GM13977 (cell line): ENCODE results near the gene ABI3BP.

Source experiments
- DNase-seq: peaks from one replicate; pipeline ENCODE4 v3.0.0; 2012; ENCODE audit warnings: low spot score
- in situ Hi-C: fragments of 300-500 bp; cut with MboI; formaldehyde crosslinking; loops from one replicate; pipeline ENCODE4 v1.12.0; 2022; ENCODE audit warnings: low sequenced_read_pairs, low pct_unique_long_range_greater_than_20kb, mixed read lengths, inconsistent platforms; ENCODE audit not compliant: unreplicated experiment
- TF ChIP-seq, protein P1 (sequence below): IDR thresholded peaks from 2 replicates; pipeline ENCODE4 v1.5.1; 2012; ENCODE audit warnings: mild to moderate bottlenecking, control low read depth; ENCODE audit not compliant: insufficient read depth; ENCODE audit errors: extremely low read depth, missing control alignments

ABI3BP gene

DNA sequence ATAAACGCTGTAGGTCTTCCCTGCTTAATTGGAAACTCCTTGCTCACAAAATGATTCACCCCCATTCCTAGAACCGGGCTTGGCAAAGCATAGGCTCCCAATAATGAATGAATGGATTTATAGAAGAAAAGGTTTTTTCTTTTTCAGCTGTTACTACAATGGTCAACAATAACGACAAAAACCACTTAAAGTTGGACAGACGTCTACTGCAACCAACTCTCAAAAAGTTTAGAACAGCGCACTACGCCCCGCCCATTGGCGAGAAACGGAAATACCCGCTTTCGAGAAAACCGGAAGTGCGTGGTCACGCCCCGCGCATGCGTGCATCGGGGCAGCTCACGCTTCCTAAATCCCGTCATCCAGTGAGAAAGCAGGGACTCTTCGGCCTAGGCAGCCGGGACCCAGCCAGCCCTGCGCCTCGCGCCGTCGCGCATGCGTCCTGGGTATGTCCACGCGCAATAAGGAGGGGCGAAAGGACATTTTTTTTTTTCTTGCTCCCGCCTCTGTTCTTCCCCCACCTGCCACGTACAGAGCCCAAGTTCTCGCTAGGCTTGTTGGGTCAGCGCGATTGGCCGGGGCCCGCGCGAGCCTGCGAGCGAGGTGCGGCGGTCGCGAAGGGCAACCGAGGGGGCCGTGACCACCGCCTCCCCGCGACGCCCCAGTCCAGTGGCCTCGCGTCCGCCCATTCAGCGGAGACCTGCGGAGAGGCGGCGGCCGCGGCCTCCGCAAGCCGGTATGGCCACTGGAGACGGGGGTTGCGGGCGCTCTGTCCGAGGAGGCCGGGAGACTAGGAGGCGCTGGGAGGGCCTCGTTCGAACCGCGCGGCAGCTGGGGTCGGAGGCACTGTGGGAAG is 284.0 kb downstream of the ABI3BP start, which contains the start of gene TFG:
TSS of gene TFG (plus strand) at position 506 of the 853 bp plus-strand sequence. CDS start 4,192 bp downstream, outside the sequence.
- DNase-seq = peak; percentile 98
- in situ Hi-C loops = no loop called here
- TF ChIP-seq, protein P1, sequence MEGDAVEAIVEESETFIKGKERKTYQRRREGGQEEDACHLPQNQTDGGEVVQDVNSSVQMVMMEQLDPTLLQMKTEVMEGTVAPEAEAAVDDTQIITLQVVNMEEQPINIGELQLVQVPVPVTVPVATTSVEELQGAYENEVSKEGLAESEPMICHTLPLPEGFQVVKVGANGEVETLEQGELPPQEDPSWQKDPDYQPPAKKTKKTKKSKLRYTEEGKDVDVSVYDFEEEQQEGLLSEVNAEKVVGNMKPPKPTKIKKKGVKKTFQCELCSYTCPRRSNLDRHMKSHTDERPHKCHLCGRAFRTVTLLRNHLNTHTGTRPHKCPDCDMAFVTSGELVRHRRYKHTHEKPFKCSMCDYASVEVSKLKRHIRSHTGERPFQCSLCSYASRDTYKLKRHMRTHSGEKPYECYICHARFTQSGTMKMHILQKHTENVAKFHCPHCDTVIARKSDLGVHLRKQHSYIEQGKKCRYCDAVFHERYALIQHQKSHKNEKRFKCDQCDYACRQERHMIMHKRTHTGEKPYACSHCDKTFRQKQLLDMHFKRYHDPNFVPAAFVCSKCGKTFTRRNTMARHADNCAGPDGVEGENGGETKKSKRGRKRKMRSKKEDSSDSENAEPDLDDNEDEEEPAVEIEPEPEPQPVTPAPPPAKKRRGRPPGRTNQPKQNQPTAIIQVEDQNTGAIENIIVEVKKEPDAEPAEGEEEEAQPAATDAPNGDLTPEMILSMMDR = no peak

DNA sequence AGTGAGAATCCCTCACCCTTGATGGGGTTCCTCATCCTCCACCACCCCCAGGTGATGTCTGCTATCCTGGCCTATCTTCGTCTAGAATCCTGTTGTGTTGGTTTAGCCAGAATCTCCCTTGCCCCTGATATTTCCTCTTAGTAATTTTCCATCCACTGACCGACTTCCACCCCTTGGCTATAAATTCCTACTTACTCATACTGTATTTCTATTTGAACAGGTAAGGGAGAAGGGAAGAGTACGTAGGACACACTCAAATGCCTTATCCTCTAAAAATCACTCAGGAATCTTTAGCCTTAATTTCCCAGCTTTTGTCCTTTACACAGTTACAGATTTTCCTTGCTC is 284.6 kb downstream of the ABI3BP start:
- DNase-seq = no peak
- in situ Hi-C loops = no loop called here
- TF ChIP-seq, protein P1 = no peak

DNA sequence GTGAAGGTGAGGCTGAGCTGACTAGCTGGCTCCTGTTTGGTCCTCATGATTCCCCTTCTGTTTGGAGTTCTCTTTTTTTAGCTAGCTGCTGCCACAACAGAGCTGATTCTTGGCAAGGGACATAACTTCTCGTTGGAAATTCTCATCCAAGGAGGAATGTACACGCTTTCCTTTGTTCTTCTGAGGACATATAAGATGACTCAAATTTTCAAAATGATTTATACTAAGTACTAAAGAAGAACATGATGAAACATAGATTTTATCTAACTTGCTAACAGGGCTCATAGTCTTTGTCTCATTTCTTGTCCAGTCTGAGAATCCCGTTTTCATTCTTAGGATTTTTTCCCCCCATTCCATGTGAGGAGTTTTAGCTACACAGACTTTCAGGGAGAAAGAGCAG is 286.9 kb downstream of the ABI3BP start:
- in situ Hi-C loops = no loop called here
- TF ChIP-seq, protein P1 = no peak

DNA sequence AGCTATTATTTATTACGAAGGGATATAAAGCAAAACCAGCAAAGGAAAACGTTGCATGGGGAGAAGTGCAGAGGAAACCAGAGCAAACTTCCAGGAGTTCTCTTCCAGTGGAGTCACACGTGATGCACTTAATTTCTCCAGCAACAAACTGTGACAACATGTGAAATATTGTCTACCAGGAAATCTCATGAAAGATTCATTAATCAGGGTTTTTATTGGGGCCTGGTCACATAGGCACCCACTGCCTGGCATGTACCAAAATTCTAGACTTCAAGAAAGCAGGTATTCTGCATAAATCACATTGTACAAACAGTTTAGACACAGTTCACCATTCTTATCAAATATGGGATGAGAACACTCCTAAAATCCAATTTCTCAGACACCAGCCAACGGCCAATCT is 289.4 kb downstream of the ABI3BP start:
- in situ Hi-C loops = no loop called here
- TF ChIP-seq, protein P1 = no peak
- DNase-seq = no peak

More for the DNA sequence above, 286.9 kb downstream of the ABI3BP start:
- DNase-seq = no peak

DNA sequence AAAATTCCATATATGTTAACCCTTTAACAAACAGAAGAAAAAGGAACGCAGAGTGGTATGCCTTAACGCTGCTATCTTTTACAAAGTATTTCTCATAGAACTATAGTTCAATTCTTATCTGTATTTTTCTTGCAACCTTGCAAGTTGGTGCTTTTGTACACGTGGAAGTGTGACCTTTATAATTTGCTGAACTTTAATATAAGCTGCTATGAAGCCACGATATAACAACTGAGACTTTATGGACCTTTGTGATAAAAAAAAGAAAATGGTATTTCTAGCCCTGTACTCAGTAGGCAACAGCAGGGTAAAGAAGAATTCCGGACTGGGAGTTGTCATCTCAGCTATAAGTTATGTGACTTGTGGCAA is 290.3 kb downstream of the ABI3BP start:
- no peak for DNase-seq
- TF ChIP-seq, protein P1 = no peak
- in situ Hi-C loops = no loop called here

DNA sequence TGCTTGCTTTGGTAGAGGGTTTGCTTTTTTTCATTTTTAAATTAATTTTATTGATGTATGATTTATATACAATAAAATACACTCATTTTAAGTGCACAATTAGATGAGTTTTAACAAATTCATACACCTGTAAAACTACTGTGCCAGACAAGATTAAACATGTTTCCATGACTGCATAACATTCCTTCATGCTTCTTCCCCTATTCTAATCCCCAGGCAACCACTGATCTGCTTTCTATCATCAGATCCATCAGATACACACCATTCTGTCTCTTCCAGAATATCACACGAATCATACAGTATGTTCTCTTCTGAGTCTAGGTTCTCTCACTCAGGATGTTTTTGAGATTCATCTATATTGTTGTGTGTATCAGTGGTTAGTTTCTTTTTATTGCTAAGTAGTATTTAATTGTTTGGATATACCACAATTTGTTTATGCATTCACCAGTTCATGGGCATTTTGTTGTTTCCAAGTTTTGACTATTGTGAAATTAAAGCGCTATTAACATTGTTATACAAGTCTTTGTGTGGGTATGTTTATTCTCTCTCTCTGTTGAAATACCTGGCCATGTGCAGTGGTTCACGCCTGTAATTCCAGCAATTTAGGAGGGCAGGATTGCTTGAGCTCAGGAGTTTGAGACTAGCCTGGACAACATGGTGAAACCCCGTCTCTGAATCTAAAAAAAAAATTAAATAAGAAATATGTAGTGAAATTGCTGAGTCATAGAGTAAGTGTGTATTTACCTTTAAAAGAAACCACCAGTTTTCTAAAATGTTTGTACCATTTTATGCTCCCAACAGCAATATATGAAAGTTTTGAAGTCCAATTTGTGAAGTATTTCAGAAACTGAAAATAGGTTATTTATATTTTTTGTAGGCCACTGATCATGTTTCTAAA is 290.9 kb downstream of the ABI3BP start:
- in situ Hi-C loops = no loop called here
- TF ChIP-seq, protein P1 = no peak
- no peak for DNase-seq
